ENCODE results near the gene PLEKHG4B.

PLEKHG4B gene

GRCh38 chr5:77957-78804 is 13.8 kb upstream of the PLEKHG4B start:
- TF ChIP-seq CTCF (IDR thresholded peaks at IDR 0.05; ENCODE audit: control insufficient read depth, extremely low read depth, insufficient read depth), result peak; percentile 79
- peak; percentile 19 for DNase-seq (ENCODE audit: low read depth)
- no peak overlapping the region for H3K4me3 ChIP-seq (ENCODE audit: low read depth, low read length)

GRCh38 chr5:78805-79149 is 13.2 kb upstream of the PLEKHG4B start:
- H3K4me3 ChIP-seq (ENCODE audit: low read depth, low read length), result no peak overlapping the region
- TF ChIP-seq CTCF (IDR thresholded peaks at IDR 0.05; ENCODE audit: control insufficient read depth, extremely low read depth, insufficient read depth), result no peak
- no peak for DNase-seq (ENCODE audit: low read depth)

GRCh38 chr5:79263-79662 is 12.7 kb upstream of the PLEKHG4B start:
- no peak overlapping the region for H3K4me3 ChIP-seq (ENCODE audit: low read depth, low read length)
- no peak for TF ChIP-seq CTCF (IDR thresholded peaks at IDR 0.05; ENCODE audit: control insufficient read depth, extremely low read depth, insufficient read depth)
- no peak for DNase-seq (ENCODE audit: low read depth)

- DNase-seq (ENCODE audit: low read depth), result no peak
- no peak for TF ChIP-seq CTCF (IDR thresholded peaks at IDR 0.05; ENCODE audit: control insufficient read depth, extremely low read depth, insufficient read depth)
- H3K4me3 ChIP-seq (ENCODE audit: low read depth, low read length), result no peak overlapping the region
These were observed 12.1 kb upstream of the PLEKHG4B start for GRCh38 chr5:79821-80220.

GRCh38 chr5:81391-82021 is 10.5 kb upstream of the PLEKHG4B start:
- H3K4me3 ChIP-seq (ENCODE audit: low read depth, low read length), result no peak overlapping the region
- TF ChIP-seq CTCF (IDR thresholded peaks at IDR 0.05; ENCODE audit: control insufficient read depth, extremely low read depth, insufficient read depth), result no peak
- DNase-seq (ENCODE audit: low read depth), result no peak

GRCh38 chr5:82097-82496 is 9.9 kb upstream of the PLEKHG4B start:
- H3K4me3 ChIP-seq (ENCODE audit: low read depth, low read length), result no peak overlapping the region
- DNase-seq (ENCODE audit: low read depth), result no peak

More at GRCh38 chr5:82097-82496, 9.9 kb upstream of the PLEKHG4B start:
- TF ChIP-seq CTCF (IDR thresholded peaks at IDR 0.05; ENCODE audit: control insufficient read depth, extremely low read depth, insufficient read depth), result no peak
